ENCODE data around the gene HOXA4. TPM values are rescaled to one million over a fixed set of nuclear protein-coding genes. Genes with fewer than 3 reads are reported as not detected.

HOXA4 gene
- total and polyA plus RNA-seq, 3 experiments from 2014 or later = 0.11 to 0.20 TPM; not detected in 1

- peak overlapping the region in 2 of 8 donors; percentile 55 to 62 for H3K27ac Mint-ChIP-seq
- peak in 1 of 5 donors; percentile 18 for DNase-seq
- Histone ChIP-seq H3K4me3 (ENCODE audit: low read length) (no peak overlapping the region), H3K27me3 (ENCODE audit: insufficient read depth, low read length, poor library complexity, severe bottlenecking) (peaks cover 94% of the 10 kb centered on the region), H3K4me1 (ENCODE audit: insufficient read depth, low read length) (peaks cover 43% of the 10 kb centered on the region), H3K36me3 (ENCODE audit: insufficient read depth, low read length) (no peaks in the 10 kb centered on the region), H3K9me3 (ENCODE audit: low read length) (no peaks in the 10 kb centered on the region), H3K27ac (ENCODE audit: low read depth, low read length) (no peak overlapping the region)
- H3K27me3 Mint-ChIP-seq = peaks cover 87 to 88% of the 10 kb centered on the region in 2 donors
- ChIA-PET POLR2A (no interaction called here), CTCF (interaction anchor here (1.4 to 3.3 kb wide), 3 partner anchors 9 to 17 kb away, joined by 4 to 16 read pairs (median 9); no protein-coding TSS in a partner anchor)
- H3K4me1 Mint-ChIP-seq = peaks cover 27 to 41% (median 31%) of the 10 kb centered on the region in 3 donors
- H3K4me3 Mint-ChIP-seq = peak overlapping the region in 4 of 7 donors; percentile 16 to 71 (median 32)
- no peaks in the 10 kb centered on the region for H3K36me3 Mint-ChIP-seq
- peaks cover 0 to 18% (median 5%) of the 10 kb centered on the region in 5 donors for H3K9me3 Mint-ChIP-seq
Observed at GRCh38 chr7:27167916-27168264, 37.3 kb upstream of the HOXA4 start.

GRCh38 chr7:27166531-27167505 lies 36.3 kb upstream of the HOXA4 start:
- CTCF ChIA-PET = interaction anchor here (0.9 to 1.8 kb wide), 6 partner anchors 9 to 485 kb away, joined by 3 to 5 read pairs (median 4); partner anchors contain the start of genes HOXA3 and HOXA7
- H3K36me3 Mint-ChIP-seq = no peaks in the 10 kb centered on the region
- DNase-seq = peak in 1 of 5 donors; percentile 37
- H3K36me3 ChIP-seq (ENCODE audit: insufficient read depth, low read length) = no peaks in the 10 kb centered on the region
- no peaks in the 10 kb centered on the region for H3K9me3 ChIP-seq (ENCODE audit: low read length)
- peak overlapping the region in 6 of 7 donors; percentile 8 to 71 (median 41) for H3K4me3 Mint-ChIP-seq
- H3K4me3 ChIP-seq (ENCODE audit: low read length) = no peak overlapping the region
- peaks cover 19 to 34% (median 24%) of the 10 kb centered on the region in 3 donors for H3K4me1 Mint-ChIP-seq
- peaks cover 33% of the 10 kb centered on the region for H3K4me1 ChIP-seq (ENCODE audit: insufficient read depth, low read length)
- peak overlapping the region in 4 of 8 donors; percentile 57 to 83 (median 68) for H3K27ac Mint-ChIP-seq
- H3K27me3 Mint-ChIP-seq = peaks cover 89 to 90% of the 10 kb centered on the region in 2 donors
- H3K27me3 ChIP-seq (ENCODE audit: insufficient read depth, low read length, poor library complexity, severe bottlenecking) = peaks cover 93% of the 10 kb centered on the region
- H3K27ac ChIP-seq (ENCODE audit: low read depth, low read length) = no peak overlapping the region
- H3K9me3 Mint-ChIP-seq = peaks cover 0 to 10% (median under 1%) of the 10 kb centered on the region in 5 donors
- POLR2A ChIA-PET = interaction anchor here (0.6 kb wide), 1 partner anchor 18 kb away, joined by 4 read pairs; the partner anchor contains the start of gene HOXA11

GRCh38 chr7:27165996-27166530 lies 35.5 kb upstream of the HOXA4 start:
- H3K27me3 ChIP-seq (ENCODE audit: insufficient read depth, low read length, poor library complexity, severe bottlenecking) = peaks cover 91% of the 10 kb centered on the region
- no peaks in the 10 kb centered on the region for H3K9me3 ChIP-seq (ENCODE audit: low read length)
- no peak overlapping the region for H3K27ac ChIP-seq (ENCODE audit: low read depth, low read length)
- peaks cover 85% of the 10 kb centered on the region in 2 donors for H3K27me3 Mint-ChIP-seq
- POLR2A ChIA-PET = no interaction called here
- DNase-seq = peak in 1 of 5 donors; percentile 34
- peaks cover 29% of the 10 kb centered on the region for H3K4me1 ChIP-seq (ENCODE audit: insufficient read depth, low read length)
- H3K4me3 ChIP-seq (ENCODE audit: low read length) = no peak overlapping the region
- CTCF ChIA-PET = interaction anchor here (0.7 to 1.8 kb wide), 7 partner anchors 9 to 485 kb away, joined by 3 to 5 read pairs (median 4); partner anchors contain the start of genes HOXA3 and HOXA7
- H3K4me3 Mint-ChIP-seq = peak overlapping the region; percentile 54 to 82 (median 67)
- peaks cover 0 to 9% (median 0%) of the 10 kb centered on the region in 5 donors for H3K9me3 Mint-ChIP-seq
- H3K27ac Mint-ChIP-seq = peak overlapping the region in 4 of 8 donors; percentile 15 to 83 (median 60)
- H3K4me1 Mint-ChIP-seq = peaks cover 15 to 31% (median 20%) of the 10 kb centered on the region in 3 donors
- H3K36me3 Mint-ChIP-seq = no peaks in the 10 kb centered on the region
- H3K36me3 ChIP-seq (ENCODE audit: insufficient read depth, low read length) = no peaks in the 10 kb centered on the region

- CTCF ChIA-PET = interaction anchor here (0.7 to 5.6 kb wide), 6 partner anchors 8 to 483 kb away, joined by 3 to 71 read pairs (median 4); partner anchors contain the start of genes HOXA3 and HOXA7
- Mint-ChIP-seq H3K4me3 (peak within 1 kb of the TSS; percentile 54 to 82 (median 68)), H3K27ac (peak within 1 kb of the TSS in 5 of 8 donors; percentile 41 to 83 (median 57)), H3K27me3 (peaks cover 80 to 82% of the 10 kb centered on the region in 2 donors), H3K36me3 (no peaks in the 10 kb centered on the region), H3K4me1 (peaks cover 17 to 34% (median 23%) of the 10 kb centered on the region in 3 donors), H3K9me3 (peaks cover 0 to 9% (median 0%) of the 10 kb centered on the region in 5 donors)
- peaks cover 87% of the 10 kb centered on the region for H3K27me3 ChIP-seq (ENCODE audit: insufficient read depth, low read length, poor library complexity, severe bottlenecking)
- POLR2A ChIA-PET = no interaction called here
- H3K4me1 ChIP-seq (ENCODE audit: insufficient read depth, low read length) = peaks cover 31% of the 10 kb centered on the region
- DNase-seq = no peak
- no peak within 1 kb of the TSS for H3K4me3 ChIP-seq (ENCODE audit: low read length)
- no peak within 1 kb of the TSS for H3K27ac ChIP-seq (ENCODE audit: low read depth, low read length)
- H3K9me3 ChIP-seq (ENCODE audit: low read length) = no peaks in the 10 kb centered on the region
- no peaks in the 10 kb centered on the region for H3K36me3 ChIP-seq (ENCODE audit: insufficient read depth, low read length)
Observed at GRCh38 chr7:27165089-27165995, 34.8 kb upstream of the HOXA4 start, which contains the start of gene HOXA9. HOXA9 (minus strand) TSS chr7:27165537; CDS start chr7:27165457, 80 bp downstream.

GRCh38 chr7:27164367-27165088 lies 34.0 kb upstream of the HOXA4 start:
- CTCF ChIA-PET = interaction anchor here (5.6 kb wide), 1 partner anchor 13 kb away, joined by 71 read pairs; the partner anchor contains the start of gene HOXA3
- H3K4me1 ChIP-seq (ENCODE audit: insufficient read depth, low read length) = peaks cover 32% of the 10 kb centered on the region
- H3K9me3 ChIP-seq (ENCODE audit: low read length) = no peaks in the 10 kb centered on the region
- peaks cover 23 to 36% (median 26%) of the 10 kb centered on the region in 3 donors for H3K4me1 Mint-ChIP-seq
- no peak for DNase-seq
- POLR2A ChIA-PET = no interaction called here
- peaks cover 0 to 8% (median 0%) of the 10 kb centered on the region in 5 donors for H3K9me3 Mint-ChIP-seq
- H3K27me3 Mint-ChIP-seq = peaks cover 83 to 84% of the 10 kb centered on the region in 2 donors
- H3K4me3 ChIP-seq (ENCODE audit: low read length) = no peak overlapping the region
- peak overlapping the region in 2 of 8 donors; percentile 21 to 41 for H3K27ac Mint-ChIP-seq
- H3K27ac ChIP-seq (ENCODE audit: low read depth, low read length) = no peak overlapping the region
- H3K36me3 Mint-ChIP-seq = no peaks in the 10 kb centered on the region
- peak overlapping the region; percentile 13 to 76 (median 47) for H3K4me3 Mint-ChIP-seq
- no peaks in the 10 kb centered on the region for H3K36me3 ChIP-seq (ENCODE audit: insufficient read depth, low read length)
- peaks cover 87% of the 10 kb centered on the region for H3K27me3 ChIP-seq (ENCODE audit: insufficient read depth, low read length, poor library complexity, severe bottlenecking)

GRCh38 chr7:27164045-27164366 lies 33.4 kb upstream of the HOXA4 start:
- Mint-ChIP-seq H3K9me3 (peaks cover 0 to 7% (median 0%) of the 10 kb centered on the region in 5 donors), H3K4me3 (peak overlapping the region in 5 of 7 donors; percentile 13 to 37 (median 32)), H3K4me1 (peaks cover 23 to 34% (median 26%) of the 10 kb centered on the region in 3 donors), H3K27me3 (peaks cover 86 to 88% of the 10 kb centered on the region in 2 donors), H3K36me3 (no peaks in the 10 kb centered on the region), H3K27ac (peak overlapping the region in 3 of 8 donors; percentile 5 to 41 (median 21))
- Histone ChIP-seq H3K9me3 (ENCODE audit: low read length) (no peaks in the 10 kb centered on the region), H3K4me1 (ENCODE audit: insufficient read depth, low read length) (peaks cover 32% of the 10 kb centered on the region), H3K27me3 (ENCODE audit: insufficient read depth, low read length, poor library complexity, severe bottlenecking) (peaks cover 88% of the 10 kb centered on the region), H3K27ac (ENCODE audit: low read depth, low read length) (no peak overlapping the region), H3K36me3 (ENCODE audit: insufficient read depth, low read length) (no peaks in the 10 kb centered on the region), H3K4me3 (ENCODE audit: low read length) (no peak overlapping the region)
- POLR2A ChIA-PET = no interaction called here
- CTCF ChIA-PET = interaction anchor here (5.6 kb wide), 1 partner anchor 13 kb away, joined by 71 read pairs; the partner anchor contains the start of gene HOXA3
- no peak for DNase-seq
